WERI-Rb-1 (cell line): ENCODE measurements around the gene KSR1.
"Not testable (repeated sequence)": the region's sequence is repeated elsewhere in the genome, so short reads cannot be mapped to it uniquely, and the experiment has no call there.

ENCODE experiments used
- DNase-seq: peaks from one replicate; pipeline ENCODE4 v3.0.0-alpha.2; 2020
- H3K27ac ChIP-seq: fragments of 250-450 bp; sonication (Bioruptor Pico); 2 replicates; pipeline ENCODE4 v1.5.1; 2020; ENCODE audit warnings: mild to moderate bottlenecking, moderate library complexity
- H3K27me3 ChIP-seq: fragments of 250-450 bp; sonication (Bioruptor Pico); 2 replicates; pipeline ENCODE4 v1.5.1; 2021; ENCODE audit warnings: mild to moderate bottlenecking, low read depth, moderate library complexity; ENCODE audit not compliant: insufficient read depth, severe bottlenecking
- H3K36me3 ChIP-seq: fragments of 250-450 bp; sonication (Bioruptor Pico); 2 replicates; pipeline ENCODE4 v1.5.1; 2020; ENCODE audit warnings: mild to moderate bottlenecking, moderate library complexity
- H3K4me3 ChIP-seq: 2 replicates; pipeline ENCODE4 v1.5.1; 2011; ENCODE audit warnings: low read depth, mild to moderate bottlenecking, control low read depth, low read length
- H3K9me3 ChIP-seq: fragments of 250-450 bp; sonication (Bioruptor Pico); 2 replicates; pipeline ENCODE4 v1.5.1; 2021; ENCODE audit warnings: mild to moderate bottlenecking, moderate library complexity; ENCODE audit not compliant: severe bottlenecking
- CTCF ChIP-seq: IDR thresholded peaks from 2 replicates; pipeline ENCODE4 v1.5.1; 2011; ENCODE audit warnings: low read depth, mild to moderate bottlenecking, control low read depth, inconsistent platforms, low read length

The KSR1 gene

GRCh38 chr17:27650836-27651235, 194.6 kb downstream of the KSR1 start:
- Histone ChIP-seq H3K27ac (peak overlapping the region; percentile 42), H3K27me3 (no peaks in the 10 kb centered on the region), H3K36me3 (no peaks in the 10 kb centered on the region), H3K9me3 (no peaks in the 10 kb centered on the region), H3K4me3 (no peak overlapping the region)
- no peak for DNase-seq
- no peak for TF ChIP-seq CTCF

- Histone ChIP-seq H3K4me3 (no peak overlapping the region), H3K27me3 (no peaks in the 10 kb centered on the region), H3K27ac (peak overlapping the region; percentile 52), H3K36me3 (no peaks in the 10 kb centered on the region), H3K9me3 (no peaks in the 10 kb centered on the region)
- peak; percentile 70 for DNase-seq
- peak; percentile 67; the same call in 1 of the 2 replicates for TF ChIP-seq CTCF
These were observed 195.4 kb downstream of the KSR1 start for GRCh38 chr17:27651411-27652345.

DNA sequence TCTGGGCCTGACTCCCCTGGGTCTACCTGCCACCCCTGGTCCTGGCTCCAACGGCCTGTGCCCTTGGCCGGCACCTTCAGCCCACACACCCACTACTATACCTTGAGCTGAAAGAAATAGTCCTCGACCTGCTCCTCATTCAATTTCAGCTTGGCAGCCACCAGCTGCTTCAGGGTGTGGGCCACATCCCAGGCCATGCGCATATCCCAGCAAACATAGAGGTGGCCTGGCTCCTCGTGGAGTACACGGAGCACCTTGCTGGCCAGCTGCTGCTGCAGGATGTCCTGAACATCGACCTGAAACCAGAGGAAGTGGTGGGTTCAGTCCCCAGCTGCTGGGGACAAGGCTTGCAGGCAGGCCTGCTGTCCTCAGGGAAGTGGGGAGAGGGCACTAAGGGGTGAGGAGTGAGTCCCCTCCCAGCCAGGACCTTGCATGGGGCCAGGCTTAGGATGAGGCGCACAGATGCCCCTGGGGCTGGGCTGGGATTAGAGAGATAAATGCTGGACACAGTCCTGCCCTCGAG, 197.3 kb downstream of the KSR1 start:
- H3K4me3 ChIP-seq, DNase-seq, H3K9me3 ChIP-seq, H3K27me3 ChIP-seq, H3K27ac ChIP-seq, H3K36me3 ChIP-seq: not testable (repeated sequence)

DNA sequence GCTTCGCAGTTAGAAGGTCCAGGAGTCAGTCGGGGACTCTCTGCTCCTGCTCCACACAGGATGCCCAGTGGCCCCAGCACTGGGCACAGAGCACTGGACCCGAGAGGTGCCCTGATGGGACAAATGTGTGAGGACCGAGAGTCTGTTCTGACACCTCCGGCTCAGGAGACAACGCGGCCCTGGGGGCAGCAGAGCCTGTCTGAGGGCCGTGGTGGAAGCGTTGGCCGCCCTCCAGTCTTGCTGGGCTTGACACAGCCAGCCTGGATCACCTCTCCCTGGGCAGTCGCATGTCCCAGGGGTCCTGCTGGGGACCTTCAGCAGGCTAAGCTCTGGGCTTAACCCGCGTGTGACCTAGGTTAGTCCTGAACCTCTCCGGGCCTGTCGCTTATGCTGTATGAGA, 197.9 kb downstream of the KSR1 start:
- Histone ChIP-seq H3K4me3 (no peak overlapping the region), H3K36me3 (no peaks in the 10 kb centered on the region), H3K9me3 (no peaks in the 10 kb centered on the region), H3K27me3 (no peaks in the 10 kb centered on the region), H3K27ac (no peak overlapping the region)
- TF ChIP-seq CTCF: no peak
- DNase-seq: no peak

DNA sequence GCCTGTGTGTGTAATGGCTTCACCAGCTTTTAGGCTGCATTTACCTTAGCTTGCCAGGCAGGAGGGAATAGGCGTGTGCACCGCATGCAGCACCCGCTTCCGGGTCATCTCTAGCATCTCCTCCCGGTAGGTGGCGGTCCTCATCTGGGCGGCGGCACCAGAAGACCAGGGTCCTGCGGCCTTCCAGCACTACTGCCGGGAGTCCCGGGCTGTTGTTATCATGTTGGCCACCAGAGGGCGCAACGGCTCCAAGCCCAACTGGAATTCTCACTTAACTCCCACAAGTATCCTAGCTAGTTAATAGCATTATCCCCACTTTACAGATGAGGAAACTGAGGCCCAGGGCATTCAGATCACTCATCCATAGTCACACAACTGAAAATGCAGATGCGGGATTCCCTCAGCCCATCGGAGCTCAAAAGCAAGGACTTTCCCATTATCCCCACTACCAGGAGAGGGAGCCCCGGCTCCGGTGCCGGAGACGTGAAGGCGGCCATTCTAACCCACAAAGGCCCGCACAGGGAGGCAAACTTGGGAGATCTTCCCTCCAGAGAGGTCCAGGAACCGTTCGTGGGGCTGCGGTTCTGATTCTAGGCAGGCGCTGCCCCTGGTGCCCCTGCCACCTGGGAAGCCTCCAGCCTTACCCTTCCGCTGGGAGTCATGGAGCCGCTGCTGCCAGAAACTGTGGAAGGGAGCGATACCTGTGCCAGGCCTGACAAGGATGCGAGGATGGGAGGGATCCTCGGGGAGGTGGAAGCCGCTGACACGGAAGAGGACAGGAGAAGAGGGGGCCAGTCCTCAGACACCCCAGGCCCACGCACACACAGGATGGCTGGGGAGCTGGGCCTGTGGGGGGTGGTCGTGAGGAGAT, 198.6 kb downstream of the KSR1 start:
- H3K27ac ChIP-seq: no peak overlapping the region
- no peaks in the 10 kb centered on the region for H3K9me3 ChIP-seq
- peak; percentile 95 for DNase-seq
- TF ChIP-seq CTCF: peak; percentile 84
- no peaks in the 10 kb centered on the region for H3K36me3 ChIP-seq
- no peaks in the 10 kb centered on the region for H3K27me3 ChIP-seq
- no peak overlapping the region for H3K4me3 ChIP-seq

GRCh38 chr17:27655525-27656111, 199.4 kb downstream of the KSR1 start:
- not testable (repeated sequence) for H3K36me3 ChIP-seq, H3K27me3 ChIP-seq, H3K27ac ChIP-seq, H3K4me3 ChIP-seq, H3K9me3 ChIP-seq, DNase-seq

DNA sequence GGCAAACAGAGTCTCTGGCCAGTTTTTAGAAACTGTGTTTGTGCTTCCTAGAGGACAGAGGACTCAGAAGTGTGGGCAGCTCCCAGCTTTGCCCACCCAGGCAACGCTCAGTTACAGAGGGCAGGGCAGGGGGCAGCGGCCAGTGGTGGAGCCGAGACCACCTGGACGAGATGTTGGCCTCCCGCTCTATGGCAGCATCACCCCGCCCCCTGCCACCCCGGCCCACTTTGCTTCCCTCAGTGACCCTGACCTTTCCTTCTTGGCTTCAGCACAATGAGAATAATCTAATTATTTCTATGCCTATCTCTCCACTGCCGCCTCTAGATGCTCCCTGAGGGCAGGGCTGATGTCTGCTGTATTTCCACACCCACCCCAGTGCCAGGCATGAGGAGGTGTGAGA, 200.4 kb downstream of the KSR1 start:
- H3K27ac ChIP-seq, H3K27me3 ChIP-seq, H3K36me3 ChIP-seq, H3K4me3 ChIP-seq, H3K9me3 ChIP-seq, DNase-seq: not testable (repeated sequence)
